ENCODE results near the gene SMARCA5. TPM values are rescaled to one million over a fixed set of nuclear protein-coding genes. Genes with fewer than 3 reads are reported as not detected.

Gene SMARCA5
- total RNA-seq, 2 donors from 2014 or later = 34.5 to 41.2 TPM

GRCh38 chr4:143531788-143532491 is 18.4 kb downstream of the SMARCA5 start:
- Histone ChIP-seq H3K27me3 (no peaks in the 10 kb centered on the region), H3K9ac (ENCODE audit: low read depth in 2 of 2, low read length in 2 of 2) (no peak overlapping the region), H3K9me3 (no peaks in the 10 kb centered on the region), H3K4me1 (no peaks in the 10 kb centered on the region), H3K36me3 (peaks cover 24% of the 10 kb centered on the region), H3K27ac (no peak overlapping the region), H3K4me3 (no peak overlapping the region)
- DNase-seq = no peak
- no peak for TF ChIP-seq CTCF (IDR thresholded peaks at IDR 0.05)
- intact Hi-C loops (cut with DNase I) = no loop called here

GRCh38 chr4:143538979-143539669 is 25.6 kb downstream of the SMARCA5 start:
- DNase-seq = no peak
- no peak overlapping the region for H3K27ac ChIP-seq
- intact Hi-C loops (cut with DNase I) = no loop called here
- no peak overlapping the region for H3K4me3 ChIP-seq
- peaks cover 27% of the 10 kb centered on the region for H3K36me3 ChIP-seq
- no peak overlapping the region for H3K9ac ChIP-seq (ENCODE audit: low read depth in 2 of 2, low read length in 2 of 2)
- TF ChIP-seq CTCF (IDR thresholded peaks at IDR 0.05) = no peak
- H3K9me3 ChIP-seq = no peaks in the 10 kb centered on the region
- no peaks in the 10 kb centered on the region for H3K27me3 ChIP-seq
- H3K4me1 ChIP-seq = no peaks in the 10 kb centered on the region

- H3K4me1 ChIP-seq = no peaks in the 10 kb centered on the region
- TF ChIP-seq CTCF (IDR thresholded peaks at IDR 0.05) = no peak
- intact Hi-C loops (cut with DNase I) = no loop called here
Measured at GRCh38 chr4:143539670-143540023, 26.1 kb downstream of the SMARCA5 start.

GRCh38 chr4:143549928-143550327 is 36.4 kb downstream of the SMARCA5 start:
- no peak for DNase-seq
- H3K9me3 ChIP-seq = no peaks in the 10 kb centered on the region
- intact Hi-C loops (cut with DNase I) = no loop called here
- peaks cover 6% of the 10 kb centered on the region for H3K36me3 ChIP-seq
- no peaks in the 10 kb centered on the region for H3K27me3 ChIP-seq
- H3K4me3 ChIP-seq = no peak overlapping the region
- no peak overlapping the region for H3K27ac ChIP-seq
- H3K4me1 ChIP-seq = no peaks in the 10 kb centered on the region
- no peak overlapping the region for H3K9ac ChIP-seq (ENCODE audit: low read depth in 2 of 2, low read length in 2 of 2)
- no peak for TF ChIP-seq CTCF (IDR thresholded peaks at IDR 0.05)

More at GRCh38 chr4:143539670-143540023, 26.1 kb downstream of the SMARCA5 start:
- Histone ChIP-seq H3K4me3 (no peak overlapping the region), H3K27ac (no peak overlapping the region), H3K9ac (ENCODE audit: low read depth in 2 of 2, low read length in 2 of 2) (no peak overlapping the region), H3K9me3 (no peaks in the 10 kb centered on the region), H3K36me3 (peaks cover 27% of the 10 kb centered on the region), H3K27me3 (no peaks in the 10 kb centered on the region)
- no peak for DNase-seq

GRCh38 chr4:143554728-143555597 is 41.5 kb downstream of the SMARCA5 start:
- intact Hi-C loops (cut with DNase I) = no loop called here
- no peaks in the 10 kb centered on the region for H3K27me3 ChIP-seq
- no peaks in the 10 kb centered on the region for H3K4me1 ChIP-seq
- no peak overlapping the region for H3K27ac ChIP-seq
- no peak overlapping the region for H3K9ac ChIP-seq (ENCODE audit: low read depth in 2 of 2, low read length in 2 of 2)
- TF ChIP-seq CTCF (IDR thresholded peaks at IDR 0.05) = no peak
- H3K36me3 ChIP-seq = no peaks in the 10 kb centered on the region
- no peak for DNase-seq
- H3K4me3 ChIP-seq = no peak overlapping the region
- no peaks in the 10 kb centered on the region for H3K9me3 ChIP-seq

Measured in colonic mucosa (tissue), 4 donors.